HUDEP-2 (cell line): Measurements from ENCODE around the gene TRIO.
A peak's percentile ranks its signal among the peaks of the same experiment; 100 is the strongest.

Experiments
- DNase-seq, 76 experiments: peaks; one replicate each; lab custom pipeline; 2025; ENCODE audit not compliant: unreplicated experiment in 76 of 76; lab: John Stamatoyannopoulos, UW

TRIO gene

DNA sequence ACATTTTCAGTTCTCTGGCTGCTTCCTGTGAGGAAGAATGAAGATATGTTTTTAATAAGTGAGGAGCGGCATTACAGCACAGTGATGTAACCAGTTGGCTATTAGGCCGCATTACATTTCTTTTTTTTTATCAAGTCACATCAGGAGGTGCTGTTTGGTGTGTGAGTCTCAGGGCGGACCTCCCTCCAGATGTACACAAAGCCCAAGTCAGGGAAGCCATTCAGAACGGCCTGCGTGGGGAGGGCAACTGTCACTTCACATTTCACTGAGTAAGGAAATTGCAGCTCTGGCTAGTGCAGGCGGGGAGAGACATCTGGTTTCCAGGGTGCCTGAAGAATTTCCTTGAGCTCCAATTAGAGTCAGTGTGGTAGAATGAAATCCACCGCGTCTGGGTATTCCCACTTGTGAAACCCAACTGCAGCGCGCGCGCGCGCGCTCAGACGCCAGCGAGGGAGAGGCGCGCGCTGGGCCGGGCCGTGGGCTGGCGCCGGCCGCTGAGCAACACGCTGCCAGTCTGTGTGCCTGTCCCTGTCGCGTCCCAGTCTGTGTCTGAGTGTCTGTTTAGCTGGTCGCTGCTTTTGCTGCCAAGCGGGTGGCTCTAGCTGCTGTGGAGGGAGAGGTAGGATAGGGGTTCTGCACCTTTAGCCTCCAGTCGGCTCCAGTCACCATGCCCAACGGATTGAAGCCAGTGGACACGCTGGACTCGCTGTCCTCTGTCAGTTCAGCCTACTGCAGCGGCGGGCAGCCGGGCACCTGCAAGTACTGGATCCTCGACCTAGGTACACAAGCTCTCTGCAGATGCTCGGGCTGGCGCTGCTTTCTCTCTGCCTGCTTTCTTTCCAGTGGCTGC, 297.7 kb downstream of the TRIO start:
- DNase-seq = no peak

DNA sequence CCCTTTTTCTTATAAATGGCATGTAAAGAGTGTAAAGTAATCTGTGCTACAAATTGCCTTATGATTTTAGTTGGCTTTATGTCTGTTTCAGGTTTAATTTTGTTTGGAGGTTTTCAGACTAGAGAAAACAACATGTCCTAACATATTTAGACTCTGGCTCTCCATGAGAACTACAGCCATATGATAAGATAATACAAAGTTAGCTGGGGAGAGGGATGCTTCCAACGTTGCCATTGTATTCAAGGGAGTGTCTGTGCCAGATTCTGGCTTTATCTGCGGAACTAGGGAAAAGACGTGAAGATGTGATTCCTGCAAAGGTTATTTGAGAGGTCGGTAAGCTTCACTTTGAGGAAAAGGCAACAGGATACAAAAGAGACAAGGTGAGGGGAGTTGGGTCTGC, 298.5 kb downstream of the TRIO start:
- no peak for DNase-seq

GRCh38 chr5:14442536-14442935, 299.4 kb downstream of the TRIO start:
- no peak for DNase-seq

DNA sequence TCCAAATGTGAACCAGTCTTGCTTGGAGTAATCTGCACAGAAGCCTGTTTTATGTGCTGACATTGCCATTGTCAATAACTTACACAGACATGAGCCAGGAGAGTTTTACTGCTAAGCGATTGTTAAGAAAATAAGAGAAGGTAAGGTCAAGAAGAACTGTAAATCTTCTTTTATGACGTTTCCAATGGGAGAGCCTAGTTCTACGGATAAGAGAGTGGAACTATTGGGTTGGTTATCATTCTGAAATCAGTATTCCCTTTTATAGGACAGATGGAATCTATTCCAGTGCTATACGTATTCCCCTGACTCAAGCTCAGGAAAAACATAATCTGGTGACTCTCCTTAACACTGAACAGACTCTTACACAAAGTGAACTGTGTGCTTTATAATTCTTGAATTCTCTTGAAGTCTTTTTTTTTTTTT, 300.5 kb downstream of the TRIO start:
- no peak for DNase-seq

- DNase-seq = no peak
Observed at GRCh38 chr5:14444161-14444560, 301.0 kb downstream of the TRIO start.

GRCh38 chr5:14445013-14445412, 301.9 kb downstream of the TRIO start:
- DNase-seq = no peak

- no peak for DNase-seq
Observed at GRCh38 chr5:14445576-14446290, 302.6 kb downstream of the TRIO start.

- peak in 1 of 76 experiments; percentile 0 for DNase-seq
Observed at GRCh38 chr5:14447958-14448911, 305.1 kb downstream of the TRIO start.

DNA sequence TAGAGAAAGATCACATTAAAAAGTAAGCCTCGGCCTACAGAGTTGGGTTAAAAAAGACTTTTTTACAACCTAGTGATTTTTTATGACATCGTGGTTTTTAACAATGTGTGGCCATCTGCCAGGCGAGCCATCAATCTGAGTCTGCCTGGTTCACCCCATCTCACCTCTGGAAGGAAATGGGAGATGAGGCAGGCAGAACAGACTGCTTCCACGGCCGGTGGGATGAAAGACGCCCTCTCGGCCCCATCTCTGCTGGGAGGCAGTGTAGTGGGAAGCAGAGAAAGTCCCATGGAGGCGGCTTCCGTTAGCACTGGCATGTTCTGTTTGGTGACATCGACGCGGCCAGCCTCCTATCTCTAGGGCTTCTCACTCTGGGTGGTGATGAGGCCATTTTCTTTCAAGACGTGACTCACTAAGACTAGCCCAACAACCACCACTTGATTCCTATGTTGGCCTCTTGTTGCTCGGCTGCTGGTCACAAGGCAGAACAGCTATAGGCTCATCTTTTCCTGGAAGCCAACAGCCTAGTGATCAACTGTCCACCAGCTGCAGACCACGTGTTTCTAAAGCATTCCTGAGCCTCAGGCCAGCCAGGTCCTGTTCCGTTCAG, 306.0 kb downstream of the TRIO start:
- no peak for DNase-seq

- no peak for DNase-seq
Observed at GRCh38 chr5:14450018-14450524, 306.9 kb downstream of the TRIO start.

DNA sequence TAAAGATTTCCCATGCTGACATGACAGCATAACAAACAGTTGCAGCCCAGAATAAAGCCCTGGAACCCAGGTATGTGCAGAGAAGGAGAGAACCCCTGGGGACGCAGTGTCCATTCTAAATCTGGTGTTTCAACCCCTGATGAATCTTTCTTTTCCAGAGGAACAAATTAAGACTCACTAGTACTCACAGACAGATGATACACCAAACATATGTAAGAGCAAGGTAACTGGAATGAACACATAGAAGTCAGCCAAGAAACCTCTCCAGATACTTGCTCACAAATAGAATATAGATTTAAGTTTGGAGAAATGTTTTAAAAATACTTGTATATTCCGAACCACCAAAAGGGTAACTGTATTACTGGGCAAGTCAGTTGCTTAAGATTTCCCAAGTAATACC, 307.6 kb downstream of the TRIO start:
- no peak for DNase-seq

DNA sequence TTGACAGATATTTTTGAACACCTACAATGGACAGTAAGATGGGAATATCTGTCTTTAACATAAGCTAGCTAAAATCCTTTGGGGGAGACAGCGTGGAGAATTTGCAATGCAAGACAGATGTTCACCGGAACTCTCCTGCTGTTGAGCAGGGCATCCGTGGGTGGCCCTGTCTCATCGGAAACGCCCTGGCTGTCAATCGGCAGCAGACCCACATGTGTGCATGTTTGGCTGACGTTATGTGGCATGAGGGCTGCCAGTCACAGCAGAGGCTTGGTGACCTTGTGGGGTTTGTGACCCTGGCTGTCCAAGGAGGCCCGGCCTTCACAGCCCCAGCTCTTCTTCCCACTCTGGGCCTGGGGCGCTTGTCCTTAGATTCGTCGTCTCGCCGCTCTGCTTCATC, 308.7 kb downstream of the TRIO start:
- DNase-seq = no peak

DNA sequence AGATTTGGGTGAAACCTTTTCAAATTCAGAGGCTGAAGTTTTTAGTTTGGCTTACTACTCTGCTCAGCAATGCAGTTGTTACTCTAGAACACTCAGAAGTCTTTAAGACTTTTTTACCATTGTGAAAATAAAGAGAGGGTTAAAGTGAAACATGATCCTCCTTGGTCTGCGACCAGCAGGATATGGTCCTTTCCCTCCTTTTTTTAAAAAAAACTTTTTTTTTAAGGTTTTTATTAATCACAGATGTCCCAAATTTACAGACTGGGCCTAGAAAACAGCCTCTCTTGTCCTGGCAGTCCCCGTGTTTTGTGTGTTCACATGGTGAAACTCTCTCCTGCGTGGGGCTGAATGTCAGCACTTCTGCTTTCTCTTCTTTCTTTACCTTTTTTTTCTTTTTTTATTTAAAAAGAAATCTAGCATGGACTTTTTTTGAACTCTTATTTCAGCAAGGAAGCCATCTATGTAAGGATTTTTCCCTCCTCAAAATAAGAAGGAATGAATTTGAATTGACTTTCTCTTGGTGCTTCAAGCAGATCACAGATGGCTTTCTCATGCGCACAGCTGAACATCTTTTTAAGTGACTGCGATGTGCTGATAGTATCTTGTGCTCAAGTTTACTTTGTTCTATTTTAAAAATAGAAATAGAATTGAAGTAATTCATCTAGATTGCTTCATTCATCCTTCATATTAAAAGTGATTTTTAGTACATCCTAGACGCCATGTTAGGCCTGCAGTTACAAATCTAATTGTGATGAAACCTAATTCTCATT, 309.7 kb downstream of the TRIO start:
- DNase-seq = no peak

DNA sequence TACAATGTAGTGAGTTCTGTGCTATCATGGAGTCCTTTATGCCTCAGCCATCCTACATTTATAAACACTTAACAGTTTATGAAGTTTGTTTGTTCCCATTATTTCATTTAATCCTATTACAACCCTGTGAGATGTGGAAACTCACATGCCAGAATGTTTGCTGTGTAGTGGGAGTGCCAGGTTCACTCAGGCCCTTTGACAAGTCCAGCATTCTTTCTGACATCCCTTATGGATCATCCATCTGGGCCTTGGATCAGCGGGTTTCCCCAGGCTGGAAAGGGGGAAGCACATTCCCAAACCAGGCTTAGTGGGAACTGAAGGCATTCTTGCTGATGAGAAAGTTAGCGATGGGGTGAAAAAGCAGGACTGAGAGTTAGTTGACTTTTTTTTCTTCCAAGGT, 310.3 kb downstream of the TRIO start:
- DNase-seq = no peak

GRCh38 chr5:14455814-14456321, 312.7 kb downstream of the TRIO start:
- no peak for DNase-seq

DNA sequence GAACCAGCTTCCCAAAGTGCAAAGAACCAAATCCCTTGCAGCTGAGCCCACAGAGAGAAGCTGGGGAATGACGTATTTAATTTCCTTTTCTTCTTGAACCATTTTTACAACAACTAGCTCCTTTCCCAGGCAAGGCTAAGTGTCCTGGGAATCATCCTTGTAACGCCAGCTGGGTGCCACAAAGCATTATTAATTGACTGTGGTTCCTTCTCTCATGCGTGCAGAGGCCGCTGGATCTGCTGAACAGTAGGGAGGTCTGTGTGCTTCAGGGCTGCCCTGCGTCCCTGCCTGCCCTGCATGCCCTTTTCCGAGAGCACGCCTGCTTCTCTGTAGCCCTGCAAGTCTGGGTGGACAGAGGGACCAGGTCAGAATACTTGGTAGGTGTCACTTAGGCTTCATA, 314.3 kb downstream of the TRIO start:
- no peak for DNase-seq

DNA sequence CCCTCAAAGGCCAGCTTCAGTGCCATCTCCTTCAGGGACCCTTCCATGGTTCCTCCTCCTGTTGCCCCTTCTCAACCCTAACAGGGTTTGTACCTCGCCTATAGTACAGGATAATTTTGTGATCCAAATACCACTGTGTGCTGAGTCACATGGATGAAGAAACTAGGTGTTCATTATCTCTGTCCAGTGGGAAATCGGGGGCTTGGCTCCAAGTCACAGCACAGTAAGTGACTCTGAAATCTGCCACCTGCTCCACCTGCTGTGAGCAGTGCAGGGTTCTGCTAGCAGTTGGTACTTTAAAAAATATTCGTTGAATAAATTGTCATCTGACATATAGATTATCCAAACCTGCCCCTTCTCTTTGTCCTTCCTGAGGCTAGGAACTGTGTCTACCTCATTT, 315.3 kb downstream of the TRIO start:
- no peak for DNase-seq

DNA sequence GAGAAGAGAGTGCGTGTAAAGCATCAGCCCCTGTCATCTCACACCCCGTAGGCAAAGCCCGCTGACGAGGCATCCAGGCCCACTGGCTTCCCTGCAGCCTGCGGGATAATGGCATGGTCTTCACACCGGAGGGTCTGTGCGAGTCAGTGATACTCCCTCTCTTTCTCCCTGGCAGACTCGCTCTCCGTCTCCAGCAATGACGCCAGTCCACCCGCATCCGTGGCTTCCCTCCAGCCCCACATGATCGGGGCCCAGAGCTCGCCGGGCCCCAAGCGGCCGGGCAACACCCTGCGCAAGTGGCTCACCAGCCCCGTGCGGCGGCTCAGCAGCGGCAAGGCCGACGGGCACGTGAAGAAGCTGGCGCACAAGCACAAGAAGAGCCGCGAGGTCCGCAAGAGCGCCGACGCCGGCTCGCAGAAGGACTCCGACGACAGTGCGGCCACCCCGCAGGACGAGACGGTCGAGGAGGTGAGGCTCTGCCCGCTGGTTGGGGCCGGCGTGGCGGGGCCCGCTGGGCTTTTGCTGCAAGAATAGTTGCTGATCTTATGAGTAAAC, 317.8 kb downstream of the TRIO start:
- DNase-seq = no peak

- no peak for DNase-seq
Observed at GRCh38 chr5:14462681-14463080, 319.5 kb downstream of the TRIO start.
